GM21360 (cell line): Measurements from ENCODE around the gene PLXNA4.
"Not testable (repeated sequence)": the region's sequence is repeated elsewhere in the genome, so short reads cannot be mapped to it uniquely, and the experiment has no call there.

ENCODE experiments used
- ATAC-seq: cut with Tn5 transposase; IDR thresholded peaks from one replicate; pipeline ENCODE4 v1.9.1; 2021; ENCODE audit warnings: mild to moderate bottlenecking, moderate library complexity; ENCODE audit not compliant: unreplicated experiment

PLXNA4 gene

GRCh38 chr7:132575982-132576720 is at the start of gene PLXNA4:
Gene PLXNA4 (minus strand): TSS chr7:132576470. CDS start chr7:132508693, 67,777 bp downstream.
- ATAC-seq, result no peak

GRCh38 chr7:132625651-132626050 is 49.4 kb upstream of the PLXNA4 start:
- ATAC-seq, result no peak

- ATAC-seq, result no peak
Measured at GRCh38 chr7:132622081-132622480, 45.8 kb upstream of the PLXNA4 start.

- no peak for ATAC-seq
Measured at GRCh38 chr7:132619967-132620366, 43.7 kb upstream of the PLXNA4 start.

GRCh38 chr7:132618956-132619305 is 42.7 kb upstream of the PLXNA4 start:
- no peak for ATAC-seq

- ATAC-seq, result no peak
Measured at GRCh38 chr7:132618271-132618955, 42.1 kb upstream of the PLXNA4 start.

GRCh38 chr7:132614428-132615318 is 38.4 kb upstream of the PLXNA4 start:
- no peak for ATAC-seq

GRCh38 chr7:132613737-132614136 is 37.5 kb upstream of the PLXNA4 start:
- ATAC-seq, result no peak

GRCh38 chr7:132610995-132611394 is 34.7 kb upstream of the PLXNA4 start:
- ATAC-seq, result no peak

- ATAC-seq, result no peak
Measured at GRCh38 chr7:132609906-132610520, 33.7 kb upstream of the PLXNA4 start.

GRCh38 chr7:132609222-132609621 is 33.0 kb upstream of the PLXNA4 start:
- ATAC-seq, result no peak

- no peak for ATAC-seq
Measured at GRCh38 chr7:132608523-132608922, 32.3 kb upstream of the PLXNA4 start.

- no peak for ATAC-seq
Measured at GRCh38 chr7:132607656-132608055, 31.4 kb upstream of the PLXNA4 start.

GRCh38 chr7:132604121-132604520 is 27.9 kb upstream of the PLXNA4 start:
- ATAC-seq, result no peak

GRCh38 chr7:132603220-132603833 is 27.1 kb upstream of the PLXNA4 start:
- no peak for ATAC-seq

- ATAC-seq, result no peak
Measured at GRCh38 chr7:132601783-132602182, 25.5 kb upstream of the PLXNA4 start.

GRCh38 chr7:132596588-132596987 is 20.3 kb upstream of the PLXNA4 start:
- ATAC-seq, result no peak

- not testable (repeated sequence) for ATAC-seq
Measured at GRCh38 chr7:132594741-132595140, 18.5 kb upstream of the PLXNA4 start.

GRCh38 chr7:132592936-132593335 is 16.7 kb upstream of the PLXNA4 start:
- ATAC-seq, result no peak

- ATAC-seq, result no peak
Measured at GRCh38 chr7:132592231-132592920, 16.1 kb upstream of the PLXNA4 start.
